ENCODE results near the gene NOTCH1. TPM values are rescaled to one million over a fixed set of nuclear protein-coding genes. Genes with fewer than 3 reads are reported as not detected.

NOTCH1 gene
- total RNA-seq, 1 donor: 10.5 TPM

DNA sequence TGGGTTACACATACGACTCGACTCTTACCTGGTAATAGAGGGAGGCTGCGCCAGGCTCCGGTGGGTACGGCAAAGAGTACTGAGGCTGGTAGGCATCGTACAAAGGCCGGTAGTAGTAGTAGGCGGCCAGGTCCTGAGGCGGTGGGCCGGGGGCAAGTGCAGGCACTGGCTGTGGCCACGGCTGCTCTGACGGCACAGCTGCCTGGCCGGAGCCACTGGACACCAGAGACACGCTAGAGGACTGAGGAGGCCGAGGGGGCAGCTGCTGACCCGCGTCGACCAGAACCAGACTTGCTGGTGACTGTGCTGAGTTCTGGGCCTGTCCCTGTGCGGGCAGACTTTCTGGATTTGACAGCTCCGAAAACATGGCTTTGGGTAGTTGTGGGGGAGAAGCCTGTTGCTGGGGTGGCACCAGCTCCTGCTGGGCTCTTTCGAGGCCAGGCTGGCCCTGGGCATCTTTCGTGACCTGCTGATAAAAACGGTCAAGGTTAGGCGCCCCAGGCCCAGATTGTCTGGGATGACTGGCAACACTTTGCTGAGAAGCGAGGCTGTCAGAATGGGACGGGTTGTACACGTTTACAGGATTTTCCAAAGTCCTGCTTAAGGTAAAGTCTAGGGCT is 71.7 kb downstream of the NOTCH1 start:
- H3K36me3 ChIP-seq (ENCODE audit: insufficient read depth, low read length): peaks cover 89% of the 10 kb centered on the region
- TF ChIP-seq, protein P1, sequence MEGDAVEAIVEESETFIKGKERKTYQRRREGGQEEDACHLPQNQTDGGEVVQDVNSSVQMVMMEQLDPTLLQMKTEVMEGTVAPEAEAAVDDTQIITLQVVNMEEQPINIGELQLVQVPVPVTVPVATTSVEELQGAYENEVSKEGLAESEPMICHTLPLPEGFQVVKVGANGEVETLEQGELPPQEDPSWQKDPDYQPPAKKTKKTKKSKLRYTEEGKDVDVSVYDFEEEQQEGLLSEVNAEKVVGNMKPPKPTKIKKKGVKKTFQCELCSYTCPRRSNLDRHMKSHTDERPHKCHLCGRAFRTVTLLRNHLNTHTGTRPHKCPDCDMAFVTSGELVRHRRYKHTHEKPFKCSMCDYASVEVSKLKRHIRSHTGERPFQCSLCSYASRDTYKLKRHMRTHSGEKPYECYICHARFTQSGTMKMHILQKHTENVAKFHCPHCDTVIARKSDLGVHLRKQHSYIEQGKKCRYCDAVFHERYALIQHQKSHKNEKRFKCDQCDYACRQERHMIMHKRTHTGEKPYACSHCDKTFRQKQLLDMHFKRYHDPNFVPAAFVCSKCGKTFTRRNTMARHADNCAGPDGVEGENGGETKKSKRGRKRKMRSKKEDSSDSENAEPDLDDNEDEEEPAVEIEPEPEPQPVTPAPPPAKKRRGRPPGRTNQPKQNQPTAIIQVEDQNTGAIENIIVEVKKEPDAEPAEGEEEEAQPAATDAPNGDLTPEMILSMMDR (IDR thresholded peaks at IDR 0.05; ENCODE audit: extremely low read depth, low read depth, low read length): no peak
- no peak overlapping the region for H3K4me3 ChIP-seq (ENCODE audit: insufficient read depth, low read length)
- H3K27me3 ChIP-seq (ENCODE audit: insufficient read depth, low read length): no peaks in the 10 kb centered on the region
- peaks cover 90% of the 10 kb centered on the region for H4K20me1 ChIP-seq (ENCODE audit: insufficient read depth, low read length)
- no peak overlapping the region for H2AFZ ChIP-seq (ENCODE audit: low read length)
- H3K9me3 ChIP-seq (ENCODE audit: low read depth, low read length): no peaks in the 10 kb centered on the region
- peaks cover 100% of the 10 kb centered on the region for H3K79me2 ChIP-seq (ENCODE audit: insufficient read depth, low read length)
- no peak for DNase-seq (ENCODE audit: insufficient read length, low spot score, missing footprints)
- H3K4me1 ChIP-seq (ENCODE audit: insufficient read depth, low read length): no peaks in the 10 kb centered on the region
- H3K4me2 ChIP-seq (ENCODE audit: insufficient read depth, low read length): no peak overlapping the region
- H3K27ac ChIP-seq (ENCODE audit: low read depth, low read length): no peak overlapping the region

- no peak overlapping the region for H2AFZ ChIP-seq (ENCODE audit: low read length)
- TF ChIP-seq, protein P1 (IDR thresholded peaks at IDR 0.05; ENCODE audit: extremely low read depth, low read depth, low read length): no peak
- H3K9me3 ChIP-seq (ENCODE audit: low read depth, low read length): no peaks in the 10 kb centered on the region
- H3K79me2 ChIP-seq (ENCODE audit: insufficient read depth, low read length): peaks cover 100% of the 10 kb centered on the region
- H3K4me3 ChIP-seq (ENCODE audit: insufficient read depth, low read length): no peak overlapping the region
- peaks cover 87% of the 10 kb centered on the region for H4K20me1 ChIP-seq (ENCODE audit: insufficient read depth, low read length)
- H3K4me1 ChIP-seq (ENCODE audit: insufficient read depth, low read length): no peaks in the 10 kb centered on the region
- H3K36me3 ChIP-seq (ENCODE audit: insufficient read depth, low read length): peaks cover 93% of the 10 kb centered on the region
- no peak overlapping the region for H3K4me2 ChIP-seq (ENCODE audit: insufficient read depth, low read length)
- H3K27me3 ChIP-seq (ENCODE audit: insufficient read depth, low read length): no peaks in the 10 kb centered on the region
- no peak overlapping the region for H3K27ac ChIP-seq (ENCODE audit: low read depth, low read length)
- no peak for DNase-seq (ENCODE audit: insufficient read length, low spot score, missing footprints)
Observed at GRCh38 chr9:136473354-136473721, 72.5 kb downstream of the NOTCH1 start.

DNA sequence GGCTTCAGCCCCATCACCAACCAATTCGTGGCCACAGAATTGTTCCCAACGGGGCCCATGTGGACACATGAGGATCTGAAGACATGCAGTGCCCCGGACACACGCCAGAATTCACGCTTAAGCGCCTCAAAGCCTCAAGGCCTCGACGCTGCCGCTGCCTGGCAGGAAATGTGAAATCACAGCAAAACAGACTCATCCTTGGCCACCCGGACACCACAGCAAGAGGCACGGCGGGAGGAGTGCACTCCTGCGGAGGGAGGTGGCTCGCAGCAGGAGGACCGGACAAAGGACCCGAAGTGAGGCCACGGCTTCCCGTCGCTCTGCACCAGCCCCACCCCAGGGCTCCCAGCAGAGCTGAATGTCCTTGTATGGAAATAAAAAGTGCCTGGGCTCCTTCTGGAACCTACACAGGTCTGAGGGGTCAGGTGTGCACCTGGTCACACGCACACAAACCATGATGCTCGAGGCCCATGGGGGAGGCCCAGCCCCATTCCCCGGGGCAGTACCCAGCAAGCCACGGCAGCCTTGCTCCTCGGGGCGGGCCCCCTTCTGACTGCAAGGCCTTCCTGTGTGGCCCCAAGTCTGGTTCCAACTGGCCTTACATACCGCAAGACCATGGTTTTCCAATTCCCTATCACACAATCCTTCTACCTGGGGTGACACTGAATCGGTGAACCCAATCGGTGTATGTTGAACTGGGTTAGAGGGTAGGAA is 73.1 kb downstream of the NOTCH1 start:
- Histone ChIP-seq H3K9me3 (ENCODE audit: low read depth, low read length) (no peaks in the 10 kb centered on the region), H3K27ac (ENCODE audit: low read depth, low read length) (no peak overlapping the region), H3K4me2 (ENCODE audit: insufficient read depth, low read length) (no peak overlapping the region), H3K36me3 (ENCODE audit: insufficient read depth, low read length) (peaks cover 97% of the 10 kb centered on the region), H3K27me3 (ENCODE audit: insufficient read depth, low read length) (no peaks in the 10 kb centered on the region), H3K4me3 (ENCODE audit: insufficient read depth, low read length) (no peak overlapping the region), H4K20me1 (ENCODE audit: insufficient read depth, low read length) (peaks cover 85% of the 10 kb centered on the region), H3K79me2 (ENCODE audit: insufficient read depth, low read length) (peaks cover 98% of the 10 kb centered on the region), H2AFZ (ENCODE audit: low read length) (no peak overlapping the region), H3K4me1 (ENCODE audit: insufficient read depth, low read length) (no peaks in the 10 kb centered on the region)
- TF ChIP-seq, protein P1 (IDR thresholded peaks at IDR 0.05; ENCODE audit: extremely low read depth, low read depth, low read length): no peak
- no peak for DNase-seq (ENCODE audit: insufficient read length, low spot score, missing footprints)

GRCh38 chr9:136471802-136472487 is 73.9 kb downstream of the NOTCH1 start:
- no peaks in the 10 kb centered on the region for H3K4me1 ChIP-seq (ENCODE audit: insufficient read depth, low read length)
- TF ChIP-seq, protein P1 (IDR thresholded peaks at IDR 0.05; ENCODE audit: extremely low read depth, low read depth, low read length): no peak
- H3K4me2 ChIP-seq (ENCODE audit: insufficient read depth, low read length): no peak overlapping the region
- H3K9me3 ChIP-seq (ENCODE audit: low read depth, low read length): no peaks in the 10 kb centered on the region
- H3K36me3 ChIP-seq (ENCODE audit: insufficient read depth, low read length): peaks cover 97% of the 10 kb centered on the region
- H3K27ac ChIP-seq (ENCODE audit: low read depth, low read length): no peak overlapping the region
- H3K79me2 ChIP-seq (ENCODE audit: insufficient read depth, low read length): peaks cover 93% of the 10 kb centered on the region
- H2AFZ ChIP-seq (ENCODE audit: low read length): no peak overlapping the region
- no peak overlapping the region for H3K4me3 ChIP-seq (ENCODE audit: insufficient read depth, low read length)
- DNase-seq (ENCODE audit: insufficient read length, low spot score, missing footprints): no peak
- H4K20me1 ChIP-seq (ENCODE audit: insufficient read depth, low read length): peaks cover 78% of the 10 kb centered on the region
- H3K27me3 ChIP-seq (ENCODE audit: insufficient read depth, low read length): no peaks in the 10 kb centered on the region

All from osteoblast (primary cell).